WTC11 (cell line): ENCODE measurements around the gene DBH. TPM values are rescaled to one million over a fixed set of nuclear protein-coding genes. Genes with fewer than 3 reads are reported as not detected.

Experiments used
- ATAC-seq: fragments of 200-7000 bp; cut with Tn5 transposase; 2 replicates; pipeline ENCODE4 v1.10.0; 2021; ENCODE audit warnings: mild to moderate bottlenecking, moderate library complexity
- CTCF ChIA-PET: fragments of 300-600 bp; sonication (Branson Sonifier 250); formaldehyde crosslinking; loops from one replicate; lab custom pipeline; 2021; ENCODE audit warnings: antibody characterized with exemption; lab: Charles Lee
- POLR2A ChIA-PET: fragments of 350-600 bp; sonication (Branson Sonifier 250); formaldehyde crosslinking; loops from one replicate; lab custom pipeline; 2021; ENCODE audit warnings: antibody characterized with exemption; lab: Charles Lee
- DNase-seq: peaks from one replicate; pipeline ENCODE4 v3.0.0; 2021; ENCODE audit warnings: low spot score
- H3K27ac Mint-ChIP-seq: 2 replicates; pipeline ENCODE4 v1.8.0; 2021; ENCODE audit warnings: mixed read lengths
- H3K27me3 Mint-ChIP-seq: 2 replicates; pipeline ENCODE4 v1.8.0; 2021; ENCODE audit warnings: low read depth, mild to moderate bottlenecking, moderate library complexity, mixed read lengths
- H3K36me3 Mint-ChIP-seq: 2 replicates; pipeline ENCODE4 v1.8.0; 2021; ENCODE audit warnings: mixed read lengths
- H3K4me1 Mint-ChIP-seq: 2 replicates; pipeline ENCODE4 v1.8.0; 2022; ENCODE audit warnings: mixed read lengths
- H3K4me3 Mint-ChIP-seq: 2 replicates; pipeline ENCODE4 v1.8.0; 2021; ENCODE audit warnings: mild to moderate bottlenecking, moderate library complexity, mixed read lengths
- H3K9me3 Mint-ChIP-seq: 2 replicates; pipeline ENCODE4 v1.8.0; 2021; ENCODE audit warnings: mixed read lengths
- AFF4 ChIP-seq: sonication (generic); formaldehyde crosslinking; IDR thresholded peaks from 2 replicates; pipeline ENCODE4 v1.8.1; 2023; ENCODE audit warnings: mild to moderate bottlenecking, missing genetic modification reagents, borderline replicate concordance
- ATF2 ChIP-seq: sonication (generic); formaldehyde crosslinking; IDR thresholded peaks from 2 replicates; pipeline ENCODE4 v1.8.1; 2022; ENCODE audit warnings: low read depth, missing genetic modification reagents, borderline replicate concordance
- E2F1 ChIP-seq: sonication (generic); formaldehyde crosslinking; IDR thresholded peaks from 2 replicates; pipeline ENCODE4 v1.8.0; 2022; ENCODE audit warnings: mild to moderate bottlenecking, missing genetic modification reagents
- E2F4 ChIP-seq: sonication (generic); formaldehyde crosslinking; IDR thresholded peaks from 2 replicates; pipeline ENCODE4 v1.8.1; 2022; ENCODE audit warnings: low read depth, mild to moderate bottlenecking, moderate library complexity, missing genetic modification reagents, borderline replicate concordance
- EMX1 ChIP-seq: fragments of 250-450 bp; sonication (Bioruptor Pico); IDR thresholded peaks from 2 replicates; pipeline ENCODE4 v1.8.0; 2021; ENCODE audit warnings: mild to moderate bottlenecking
- FOXP1 ChIP-seq: sonication (generic); formaldehyde crosslinking; IDR thresholded peaks from 2 replicates; pipeline ENCODE4 v1.8.0; 2022; ENCODE audit warnings: missing genetic modification reagents, mild to moderate bottlenecking, moderate library complexity, borderline replicate concordance
- GTF2I ChIP-seq: fragments of 250-450 bp; sonication (Bioruptor Pico); conservative IDR thresholded peaks from 2 replicates; pipeline ENCODE4 v1.4.0; 2021; ENCODE audit warnings: mild to moderate bottlenecking
- IRF1 ChIP-seq: sonication (generic); formaldehyde crosslinking; IDR thresholded peaks from 2 replicates; pipeline ENCODE4 v1.8.0; 2023; ENCODE audit warnings: missing genetic modification reagents
- NR1H2 ChIP-seq: sonication (generic); formaldehyde crosslinking; IDR thresholded peaks from 2 replicates; pipeline ENCODE4 v1.9.0; 2021; ENCODE audit warnings: mild to moderate bottlenecking, moderate library complexity, missing genetic modification reagents
- PRRX2 ChIP-seq: fragments of 250-450 bp; sonication (Bioruptor Pico); IDR thresholded peaks from 2 replicates; pipeline ENCODE4 v1.8.0; 2021; ENCODE audit warnings: mild to moderate bottlenecking
- SMAD4 ChIP-seq: sonication (generic); formaldehyde crosslinking; IDR thresholded peaks from 2 replicates; pipeline ENCODE4 v1.8.0; 2022; ENCODE audit warnings: mild to moderate bottlenecking, missing genetic modification reagents
- TCF7 ChIP-seq: sonication (generic); formaldehyde crosslinking; IDR thresholded peaks from 2 replicates; pipeline ENCODE4 v1.8.0; 2022; ENCODE audit warnings: mild to moderate bottlenecking, low read depth, missing genetic modification reagents, moderate library complexity
- TEAD1 ChIP-seq: sonication (generic); formaldehyde crosslinking; IDR thresholded peaks from 2 replicates; pipeline ENCODE4 v1.8.0; 2022; ENCODE audit warnings: mild to moderate bottlenecking, missing genetic modification reagents
- ZNF219 ChIP-seq: sonication (generic); formaldehyde crosslinking; IDR thresholded peaks from 2 replicates; pipeline ENCODE4 v1.8.0; 2023; ENCODE audit warnings: missing genetic modification reagents, mild to moderate bottlenecking, borderline replicate concordance
- ZNF263 ChIP-seq: sonication (generic); formaldehyde crosslinking; IDR thresholded peaks from 2 replicates; pipeline ENCODE4 v1.8.1; 2022; ENCODE audit warnings: low read depth, mild to moderate bottlenecking, moderate library complexity, missing genetic modification reagents
- ZNF423 ChIP-seq: fragments of 250-450 bp; sonication (Bioruptor Pico); IDR thresholded peaks from 2 replicates; pipeline ENCODE4 v2.1.2; 2022; ENCODE audit warnings: mild to moderate bottlenecking, moderate library complexity
- ZNF512 ChIP-seq: sonication (generic); formaldehyde crosslinking; IDR thresholded peaks from 2 replicates; pipeline ENCODE4 v1.8.1; 2022; ENCODE audit warnings: missing genetic modification reagents, borderline replicate concordance
- ZSCAN18 ChIP-seq: fragments of 250-450 bp; sonication (Bioruptor Pico); IDR thresholded peaks from 2 replicates; pipeline ENCODE4 v2.1.2; 2022; ENCODE audit warnings: mild to moderate bottlenecking, moderate library complexity
- total RNA-seq: library from RNA; stranded (reverse); gene quantifications from 3 replicates; pipeline ENCODE4 v1.2.3, GENCODE V29; 2021

The DBH gene
- total RNA-seq, 1 experiment from 2014 or later: 0.24 TPM

GRCh38 chr9:133634081-133634691 is 2.0 kb upstream of the DBH start:
- Mint-ChIP-seq H3K27ac (peak overlapping the region; percentile 65; the same call in 1 of the 2 replicates), H3K4me1 (peaks cover 37% of the 10 kb centered on the region), H3K36me3 (no peaks in the 10 kb centered on the region), H3K9me3 (no peaks in the 10 kb centered on the region), H3K4me3 (no peak overlapping the region), H3K27me3 (no peaks in the 10 kb centered on the region)
- ATAC-seq (peak; percentile 28), DNase-seq (no peak)
- TF ChIP-seq ZNF423 (CRISPR knock-in tag): peak; percentile 12; the same call in 1 of the 2 replicates
- no peak for TF ChIP-seq NR1H2 (CRISPR knock-in tag)
- TF ChIP-seq EMX1: no peak
- TF ChIP-seq E2F4 (CRISPR knock-in tag): no peak
- no peak for TF ChIP-seq E2F1 (CRISPR knock-in tag)
- no peak for TF ChIP-seq ATF2 (CRISPR knock-in tag)
- POLR2A ChIA-PET: no interaction called here
- CTCF ChIA-PET: interaction anchor here (0.7 to 1.6 kb wide), 9 partner anchors 14 to 109 kb away, joined by 3 to 4 read pairs (median 3); partner anchors contain the start of gene FAM163B

GRCh38 chr9:133635098-133635497 is 1.1 kb upstream of the DBH start:
- CTCF ChIA-PET: interaction anchor here (1.2 to 1.6 kb wide), 3 partner anchors 46 to 108 kb away, joined by 3 to 4 read pairs (median 3); no protein-coding TSS in a partner anchor
- peak overlapping the region; percentile 9; the same call in 1 of the 2 replicates for H3K27ac Mint-ChIP-seq

GRCh38 chr9:133636902-133637301 is 739 bp downstream of the DBH start:
- Mint-ChIP-seq H3K36me3 (no peaks in the 10 kb centered on the region), H3K27ac (no peak overlapping the region), H3K4me1 (peaks cover 37% of the 10 kb centered on the region), H3K4me3 (no peak overlapping the region), H3K9me3 (no peaks in the 10 kb centered on the region), H3K27me3 (no peaks in the 10 kb centered on the region)
- CTCF ChIA-PET: interaction anchor here (0.8 to 1.6 kb wide), 4 partner anchors 47 to 108 kb away, joined by 3 to 7 read pairs (median 6); no protein-coding TSS in a partner anchor
- DNase-seq (no peak), ATAC-seq (no peak)
- POLR2A ChIA-PET: no interaction called here
- no peak for TF ChIP-seq IRF1
- no peak for TF ChIP-seq ZNF512 (CRISPR knock-in tag)
- TF ChIP-seq PRRX2 (CRISPR knock-in tag): no peak
- no peak for TF ChIP-seq ZNF219 (CRISPR knock-in tag)
- no peak for TF ChIP-seq TEAD1 (CRISPR knock-in tag)
- TF ChIP-seq AFF4: no peak
- no peak for TF ChIP-seq ZNF423 (CRISPR knock-in tag)
- no peak for TF ChIP-seq TCF7
- TF ChIP-seq SMAD4 (CRISPR knock-in tag): no peak
- no peak for TF ChIP-seq ZSCAN18 (CRISPR knock-in tag)
- TF ChIP-seq FOXP1 (CRISPR knock-in tag): no peak

More at GRCh38 chr9:133635098-133635497, 1.1 kb upstream of the DBH start:
- Mint-ChIP-seq H3K36me3 (no peaks in the 10 kb centered on the region), H3K9me3 (no peaks in the 10 kb centered on the region), H3K27me3 (no peaks in the 10 kb centered on the region), H3K4me1 (peaks cover 37% of the 10 kb centered on the region), H3K4me3 (no peak overlapping the region)
- no peak for ATAC-seq
- no peak for DNase-seq
- POLR2A ChIA-PET: no interaction called here
- TF ChIP-seq ZNF263 (CRISPR knock-in tag): peak; percentile 70; the same call in 1 of the 2 replicates
- TF ChIP-seq GTF2I: no peak
